BLaER1 treated with 17β-estradiol and CSF1 and Interleukin-3, amounts not matched to agents 10 nM and 100 nM (cell line): ENCODE data around the gene NR2C2.

ENCODE experiments used
- H3K27ac ChIP-seq, 11 experiments: shearing (Covaris generic); formaldehyde crosslinking; 2 replicates each; pipeline ENCODE4 v1.8.1; 2022
- H3K27me3 ChIP-seq, 11 experiments: shearing (Covaris generic); formaldehyde crosslinking; 2 replicates each; pipeline ENCODE4 v1.8.1; 2022
- H3K36me3 ChIP-seq, 11 experiments: shearing (Covaris generic); formaldehyde crosslinking; 2 replicates each; pipeline ENCODE4 v1.8.1; 2022
- H3K4me1 ChIP-seq, 10 experiments: shearing (Covaris generic); formaldehyde crosslinking; 2 replicates each; pipeline ENCODE4 v1.8.1; 2022
- H3K4me2 ChIP-seq, 11 experiments: shearing (Covaris generic); formaldehyde crosslinking; 2 replicates each; pipeline ENCODE4 v1.8.1; 2022
- H3K4me3 ChIP-seq, 10 experiments: shearing (Covaris generic); formaldehyde crosslinking; 2 replicates each; pipeline ENCODE4 v1.8.1; 2022
- H3K9ac ChIP-seq, 11 experiments: shearing (Covaris generic); formaldehyde crosslinking; 2 replicates each; pipeline ENCODE4 v1.8.1; 2022
- H3K9me3 ChIP-seq, 11 experiments: shearing (Covaris generic); formaldehyde crosslinking; replicated peaks in 1 of 11; 2 replicates each; pipeline ENCODE4 v1.8.1; 2022
- H4K20me1 ChIP-seq, 11 experiments: shearing (Covaris generic); formaldehyde crosslinking; 2 replicates each; pipeline ENCODE4 v1.8.1; 2022
- Cebpa-rat ChIP-seq, 11 experiments: shearing (Covaris generic); IDR thresholded peaks; 2 replicates each; pipeline ENCODE4 v1.8.1; 2022

The NR2C2 gene

GRCh38 chr3:15014606-15015328 is 67.4 kb downstream of the NR2C2 start:
- Histone ChIP-seq H4K20me1 (peaks cover 0 to 9% (median 0%) of the 10 kb centered on the region in 11 experiments; a peak in 7 of 22 replicates), H3K27ac (no peak overlapping the region), H3K27me3 (no peaks in the 10 kb centered on the region), H3K4me2 (no peak overlapping the region), H3K4me3 (no peak overlapping the region), H3K9me3 (no peaks in the 10 kb centered on the region), H3K9ac (no peak overlapping the region), H3K4me1 (no peaks in the 10 kb centered on the region), H3K36me3 (peaks cover 93 to 100% (median 99%) of the 10 kb centered on the region in 11 experiments)
- no peak for TF ChIP-seq Cebpa-rat (IDR thresholded peaks at IDR 0.05)

GRCh38 chr3:15015456-15015855 is 68.1 kb downstream of the NR2C2 start:
- peaks cover 93 to 100% (median 99%) of the 10 kb centered on the region in 11 experiments for H3K36me3 ChIP-seq
- H3K9me3 ChIP-seq: no peaks in the 10 kb centered on the region
- H3K27me3 ChIP-seq: no peaks in the 10 kb centered on the region
- no peak overlapping the region for H3K4me3 ChIP-seq
- H3K9ac ChIP-seq: no peak overlapping the region
- no peak overlapping the region for H3K4me2 ChIP-seq
- no peaks in the 10 kb centered on the region for H3K4me1 ChIP-seq
- no peak overlapping the region for H3K27ac ChIP-seq
- no peak for TF ChIP-seq Cebpa-rat (IDR thresholded peaks at IDR 0.05)
- peaks cover 0 to 12% (median 0%) of the 10 kb centered on the region in 11 experiments; a peak in 8 of 22 replicates for H4K20me1 ChIP-seq

GRCh38 chr3:15017191-15017590 is 69.8 kb downstream of the NR2C2 start:
- no peak overlapping the region for H3K9ac ChIP-seq
- H3K4me1 ChIP-seq: no peaks in the 10 kb centered on the region
- peaks cover 0 to 9% (median 0%) of the 10 kb centered on the region in 11 experiments; a peak in 6 of 22 replicates for H4K20me1 ChIP-seq
- no peak overlapping the region for H3K4me2 ChIP-seq
- H3K27me3 ChIP-seq: no peaks in the 10 kb centered on the region
- H3K4me3 ChIP-seq: no peak overlapping the region
- H3K36me3 ChIP-seq: peaks cover 98 to 100% (median 100%) of the 10 kb centered on the region in 11 experiments
- TF ChIP-seq Cebpa-rat (IDR thresholded peaks at IDR 0.05): no peak
- H3K9me3 ChIP-seq: no peaks in the 10 kb centered on the region
- H3K27ac ChIP-seq: no peak overlapping the region

GRCh38 chr3:15023249-15023648 is 75.9 kb downstream of the NR2C2 start:
- Histone ChIP-seq H4K20me1 (peaks cover 0 to 15% (median 4%) of the 10 kb centered on the region in 11 experiments; a peak in 6 of 22 replicates), H3K4me3 (no peak overlapping the region), H3K27me3 (no peaks in the 10 kb centered on the region), H3K36me3 (peaks cover 98 to 100% (median 100%) of the 10 kb centered on the region in 11 experiments), H3K4me1 (no peaks in the 10 kb centered on the region; a peak in 1 of 20 replicates), H3K27ac (no peak overlapping the region), H3K4me2 (no peak overlapping the region), H3K9ac (no peak overlapping the region), H3K9me3 (no peaks in the 10 kb centered on the region)
- no peak for TF ChIP-seq Cebpa-rat (IDR thresholded peaks at IDR 0.05)

GRCh38 chr3:15023719-15024118 is 76.3 kb downstream of the NR2C2 start:
- Histone ChIP-seq H3K9ac (no peak overlapping the region), H3K9me3 (no peaks in the 10 kb centered on the region), H3K4me1 (no peaks in the 10 kb centered on the region; a peak in 1 of 20 replicates), H3K36me3 (peaks cover 98 to 100% (median 100%) of the 10 kb centered on the region in 11 experiments), H3K4me3 (no peak overlapping the region), H4K20me1 (peaks cover 0 to 15% (median 4%) of the 10 kb centered on the region in 11 experiments; a peak in 6 of 22 replicates), H3K27me3 (no peaks in the 10 kb centered on the region), H3K4me2 (no peak overlapping the region), H3K27ac (no peak overlapping the region)
- no peak for TF ChIP-seq Cebpa-rat (IDR thresholded peaks at IDR 0.05)

GRCh38 chr3:15029625-15030024 is 82.2 kb downstream of the NR2C2 start:
- Histone ChIP-seq H3K27ac (no peak overlapping the region), H3K9ac (no peak overlapping the region), H3K36me3 (peaks cover 98 to 100% (median 100%) of the 10 kb centered on the region in 11 experiments), H3K27me3 (no peaks in the 10 kb centered on the region), H3K9me3 (no peaks in the 10 kb centered on the region), H4K20me1 (peaks cover 0 to 24% (median 0%) of the 10 kb centered on the region in 11 experiments; a peak in 3 of 22 replicates), H3K4me1 (no peaks in the 10 kb centered on the region; a peak in 1 of 20 replicates), H3K4me3 (no peak overlapping the region), H3K4me2 (no peak overlapping the region)
- no peak for TF ChIP-seq Cebpa-rat (IDR thresholded peaks at IDR 0.05)

- no peak overlapping the region for H3K27ac ChIP-seq
Measured at GRCh38 chr3:15032650-15033049, 85.3 kb downstream of the NR2C2 start.

GRCh38 chr3:15033103-15033502 is 85.7 kb downstream of the NR2C2 start:
- TF ChIP-seq Cebpa-rat (IDR thresholded peaks at IDR 0.05): no peak
- Histone ChIP-seq H3K27me3 (no peaks in the 10 kb centered on the region), H3K4me3 (no peak overlapping the region), H4K20me1 (peaks cover 0 to 36% (median 2%) of the 10 kb centered on the region in 11 experiments; a peak in 6 of 22 replicates), H3K4me2 (no peak overlapping the region), H3K9ac (no peak overlapping the region), H3K36me3 (peaks cover 98 to 100% (median 100%) of the 10 kb centered on the region in 11 experiments), H3K4me1 (no peaks in the 10 kb centered on the region), H3K27ac (no peak overlapping the region), H3K9me3 (no peaks in the 10 kb centered on the region)

More at GRCh38 chr3:15032650-15033049, 85.3 kb downstream of the NR2C2 start:
- H3K9me3 ChIP-seq: no peaks in the 10 kb centered on the region
- no peak overlapping the region for H3K4me2 ChIP-seq
- no peak for TF ChIP-seq Cebpa-rat (IDR thresholded peaks at IDR 0.05)
- H4K20me1 ChIP-seq: peaks cover 0 to 33% (median 0%) of the 10 kb centered on the region in 11 experiments; a peak in 6 of 22 replicates
- H3K27me3 ChIP-seq: no peaks in the 10 kb centered on the region
- H3K4me1 ChIP-seq: no peaks in the 10 kb centered on the region
- H3K4me3 ChIP-seq: no peak overlapping the region
- no peak overlapping the region for H3K9ac ChIP-seq
- peaks cover 98 to 100% (median 100%) of the 10 kb centered on the region in 11 experiments for H3K36me3 ChIP-seq

- Histone ChIP-seq H4K20me1 (peaks cover 0 to 67% (median 32%) of the 10 kb centered on the region in 11 experiments; a peak in 17 of 22 replicates), H3K4me3 (no peak overlapping the region), H3K27me3 (no peaks in the 10 kb centered on the region), H3K9me3 (no peaks in the 10 kb centered on the region), H3K27ac (no peak overlapping the region), H3K36me3 (peaks cover 97 to 100% (median 100%) of the 10 kb centered on the region in 11 experiments), H3K9ac (no peak overlapping the region), H3K4me2 (no peak overlapping the region), H3K4me1 (no peaks in the 10 kb centered on the region)
- TF ChIP-seq Cebpa-rat (IDR thresholded peaks at IDR 0.05): no peak
Measured at GRCh38 chr3:15038306-15038705, 90.9 kb downstream of the NR2C2 start.
